Neural cell (in vitro differentiated cells): ENCODE results near the gene KIFAP3.

Experiments used
- CTCF ChIP-seq: fragments of 450-650 bp; IDR thresholded peaks from 2 replicates; pipeline ENCODE4 v1.5.1; 2014; ENCODE audit warnings: antibody characterized with exemption, mild to moderate bottlenecking, moderate library complexity; ENCODE audit not compliant: poor library complexity, severe bottlenecking
- EP300 ChIP-seq: fragments of 450-650 bp; conservative IDR thresholded peaks from 2 replicates; pipeline ENCODE4 v1.6.1; 2014; ENCODE audit warnings: antibody characterized with exemption, mild to moderate bottlenecking, moderate library complexity; ENCODE audit not compliant: poor library complexity, severe bottlenecking
- EZH2 ChIP-seq: fragments of 200-600, 300-800 bp; shearing (Covaris generic), sonication (generic); IDR thresholded peaks from 2 replicates; pipeline ENCODE4 v1.6.1; 2014; ENCODE audit warnings: antibody characterized with exemption, low read length, borderline replicate concordance, mild to moderate bottlenecking; ENCODE audit not compliant: insufficient read depth, poor library complexity, severe bottlenecking
- MXI1 ChIP-seq: fragments of 450-650 bp; conservative IDR thresholded peaks from 2 replicates; pipeline ENCODE4 v1.6.1; 2014; ENCODE audit warnings: antibody characterized with exemption, mild to moderate bottlenecking; ENCODE audit not compliant: poor library complexity, severe bottlenecking
- POLR2AphosphoS5 ChIP-seq: IDR thresholded peaks from 2 replicates; pipeline ENCODE4 v1.6.1; 2012
- RAD21 ChIP-seq: fragments of 450-650 bp; conservative IDR thresholded peaks from 2 replicates; pipeline ENCODE4 v1.6.1; 2014; ENCODE audit warnings: antibody characterized with exemption, mild to moderate bottlenecking, moderate library complexity
- REST ChIP-seq: IDR thresholded peaks from 2 replicates; pipeline ENCODE4 v1.6.1; 2012; ENCODE audit warnings: borderline replicate concordance
- SMC3 ChIP-seq: fragments of 450-650 bp; conservative IDR thresholded peaks from 2 replicates; pipeline ENCODE4 v1.6.1; 2014; ENCODE audit warnings: antibody characterized with exemption, mild to moderate bottlenecking, moderate library complexity; ENCODE audit not compliant: poor library complexity
- TAF1 ChIP-seq: IDR thresholded peaks from 2 replicates; pipeline ENCODE4 v1.6.1; 2012; ENCODE audit warnings: low read depth

GRCh38 chr1:169943963-169944526, 130.4 kb downstream of the KIFAP3 start:
- no peak for TF ChIP-seq CTCF
- TF ChIP-seq EZH2: no peak
- TF ChIP-seq REST: no peak
- no peak for TF ChIP-seq POLR2AphosphoS5
- no peak for TF ChIP-seq TAF1
- no peak for TF ChIP-seq EP300
- TF ChIP-seq MXI1: no peak
- no peak for TF ChIP-seq RAD21
- TF ChIP-seq SMC3: no peak
